ENCODE results near the gene DPT.

The DPT gene

DNA sequence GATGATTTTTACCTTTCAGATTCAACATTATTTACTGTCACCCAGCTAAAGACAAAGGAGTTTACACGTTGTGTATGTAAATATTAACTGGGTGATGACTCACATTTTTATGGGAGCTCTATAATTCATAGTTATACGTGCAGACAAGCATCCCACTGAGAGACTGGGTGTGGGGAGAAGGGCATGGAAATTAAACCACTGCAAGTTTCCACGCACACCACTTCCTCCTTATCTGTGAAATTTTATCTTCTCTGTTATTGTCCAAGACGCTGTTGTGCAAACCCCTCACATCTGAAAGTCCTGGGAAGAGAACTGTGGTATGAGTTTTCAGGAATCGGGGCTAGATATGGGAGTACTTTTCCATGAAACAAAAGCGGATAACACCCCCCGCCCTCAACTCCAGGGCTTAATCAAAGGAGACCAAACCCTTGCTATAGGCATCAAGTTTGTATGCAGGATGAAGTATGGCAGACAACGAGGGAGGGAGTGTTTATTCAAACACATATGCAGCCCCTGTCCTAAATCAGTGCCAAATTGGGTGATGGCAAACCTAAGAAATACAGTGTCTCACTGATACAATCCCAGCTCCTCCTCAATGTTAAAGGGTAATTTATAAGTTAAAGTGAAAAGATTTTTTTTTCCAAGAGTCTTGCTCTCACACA is 23.3 kb upstream of the DPT start:
- TF ChIP-seq GATA2 (IDR thresholded peaks at IDR 0.05; ENCODE audit: low read depth, low read length) (no peak), GATA3 (IDR thresholded peaks at IDR 0.05; ENCODE audit: low read depth, low read length) (no peak)

- TF ChIP-seq GATA3 (IDR thresholded peaks at IDR 0.05; ENCODE audit: low read depth, low read length), result no peak
Observed at GRCh38 chr1:168751195-168751650, 22.2 kb upstream of the DPT start.

DNA sequence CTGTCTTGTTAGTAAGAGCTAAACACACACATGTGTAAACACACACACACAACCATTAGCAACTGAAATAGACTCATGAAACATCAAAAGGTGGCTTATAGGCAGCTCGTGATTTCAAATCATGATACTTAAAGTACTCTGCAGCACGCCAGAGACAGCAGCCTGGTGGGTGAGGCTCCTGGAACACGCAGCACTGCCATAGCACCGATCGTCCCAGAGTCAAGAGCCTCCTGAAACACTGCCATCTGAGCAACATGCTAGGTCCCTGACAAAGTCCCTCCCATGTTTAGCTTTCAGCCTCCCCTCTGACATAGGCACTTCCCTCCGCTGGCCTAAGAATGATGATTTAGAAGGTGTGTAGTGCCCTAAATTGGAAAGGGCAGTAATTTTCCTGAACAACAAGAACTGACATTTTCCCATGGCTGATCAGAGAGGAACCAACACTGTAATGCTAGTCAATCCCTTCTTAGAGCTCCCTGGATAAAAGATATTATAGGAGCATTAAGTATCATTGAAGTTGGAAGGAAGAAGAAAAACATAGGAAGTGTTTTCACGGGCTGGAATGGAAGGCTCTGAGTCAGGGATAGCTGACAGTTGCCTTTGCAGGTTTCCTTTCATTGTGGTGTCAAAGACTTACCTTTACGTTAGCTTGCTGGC is 14.1 kb upstream of the DPT start:
- TF ChIP-seq GATA2 (IDR thresholded peaks at IDR 0.05; ENCODE audit: low read depth, low read length) (no peak), GATA3 (IDR thresholded peaks at IDR 0.05; ENCODE audit: low read depth, low read length) (no peak)

DNA sequence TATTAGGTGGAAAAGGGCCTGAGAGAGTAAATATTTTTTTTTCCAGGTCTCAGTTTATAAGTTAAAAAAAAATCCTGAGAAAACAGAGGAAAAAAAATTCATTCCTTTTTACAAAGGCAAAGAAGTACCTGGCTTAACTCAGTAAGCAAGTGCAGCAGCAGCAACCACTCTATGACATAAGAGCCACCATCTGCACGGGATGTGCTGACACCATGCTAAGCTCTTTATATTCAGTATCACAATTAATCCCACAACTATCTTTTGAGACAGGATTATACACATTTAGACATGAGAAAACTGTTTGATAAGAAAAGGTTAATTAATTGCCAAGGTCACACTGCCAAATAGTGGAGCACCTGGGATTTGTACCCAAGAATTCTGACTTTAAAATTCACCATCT is 13.4 kb upstream of the DPT start:
- TF ChIP-seq GATA3 (IDR thresholded peaks at IDR 0.05; ENCODE audit: low read depth, low read length) (no peak), GATA2 (IDR thresholded peaks at IDR 0.05; ENCODE audit: low read depth, low read length) (no peak)

- no peak for TF ChIP-seq GATA2 (IDR thresholded peaks at IDR 0.05; ENCODE audit: low read depth, low read length)
- TF ChIP-seq GATA3 (IDR thresholded peaks at IDR 0.05; ENCODE audit: low read depth, low read length), result no peak
Observed at GRCh38 chr1:168739908-168740307, 10.9 kb upstream of the DPT start.

DNA sequence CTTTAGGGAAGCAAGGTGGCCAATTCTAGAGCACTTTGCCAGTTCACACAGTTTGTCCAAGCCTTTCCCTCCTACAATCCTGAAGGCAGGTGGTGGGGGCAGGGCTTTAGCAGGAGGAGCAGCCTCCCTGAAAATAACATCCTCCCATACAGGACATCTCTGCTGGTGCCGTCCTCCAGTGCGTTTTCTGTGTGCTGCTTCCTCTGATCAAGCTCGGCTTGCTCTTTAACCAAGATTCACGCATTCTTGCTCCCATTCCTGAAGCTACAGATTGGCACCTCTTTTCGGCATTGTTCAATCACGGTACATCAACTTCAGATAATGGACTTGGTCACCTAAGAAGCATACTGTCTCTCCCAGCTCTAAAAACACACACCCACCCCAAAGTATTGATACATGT is 7.5 kb upstream of the DPT start:
- TF ChIP-seq GATA2 (IDR thresholded peaks at IDR 0.05; ENCODE audit: low read depth, low read length), result no peak
- TF ChIP-seq GATA3 (IDR thresholded peaks at IDR 0.05; ENCODE audit: low read depth, low read length), result no peak

GRCh38 chr1:168735974-168736373 is 7.0 kb upstream of the DPT start:
- TF ChIP-seq GATA3 (IDR thresholded peaks at IDR 0.05; ENCODE audit: low read depth, low read length) (no peak), GATA2 (IDR thresholded peaks at IDR 0.05; ENCODE audit: low read depth, low read length) (no peak)

DNA sequence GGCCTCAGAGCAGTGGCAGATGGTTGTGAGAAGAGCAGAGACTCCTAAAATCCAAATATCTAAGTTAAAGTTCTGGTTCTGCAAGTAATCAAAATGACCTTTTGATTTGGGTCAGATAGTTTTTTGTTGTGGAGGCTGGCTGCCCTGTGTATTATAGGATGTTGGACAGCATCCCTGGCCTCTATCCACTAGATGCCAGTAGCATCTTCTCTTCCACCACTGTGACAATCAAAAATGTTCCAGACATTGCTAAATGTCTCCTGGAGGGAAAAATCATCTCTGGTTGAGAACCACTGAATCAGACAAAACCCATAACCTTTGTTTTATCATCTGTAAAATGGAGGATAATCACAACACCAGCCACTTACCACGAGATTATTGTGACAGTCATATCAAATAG is 5.9 kb upstream of the DPT start:
- TF ChIP-seq GATA3 (IDR thresholded peaks at IDR 0.05; ENCODE audit: low read depth, low read length) (no peak), GATA2 (IDR thresholded peaks at IDR 0.05; ENCODE audit: low read depth, low read length) (no peak)

- TF ChIP-seq GATA2 (IDR thresholded peaks at IDR 0.05; ENCODE audit: low read depth, low read length) (no peak), GATA3 (IDR thresholded peaks at IDR 0.05; ENCODE audit: low read depth, low read length) (no peak)
Observed at GRCh38 chr1:168734271-168734670, 5.3 kb upstream of the DPT start.

DNA sequence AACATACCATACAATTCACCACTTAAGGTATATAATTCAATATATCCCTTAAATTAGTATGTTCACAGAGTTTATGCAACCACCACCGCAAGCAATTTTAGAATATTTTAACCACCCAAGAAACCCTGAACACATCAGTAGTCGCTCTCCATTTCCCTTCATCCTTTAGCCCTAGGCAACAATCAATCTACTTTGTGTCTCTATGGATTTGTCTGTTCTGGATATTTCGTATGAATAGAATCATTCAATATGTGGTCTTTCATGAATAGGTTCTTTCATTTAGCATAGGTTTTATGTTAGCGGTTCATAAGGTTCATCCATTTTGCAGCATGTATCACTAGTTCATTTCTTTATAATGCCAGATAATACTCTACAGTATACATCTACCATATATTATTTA is 4.2 kb upstream of the DPT start:
- TF ChIP-seq GATA3 (IDR thresholded peaks at IDR 0.05; ENCODE audit: low read depth, low read length) (no peak), GATA2 (IDR thresholded peaks at IDR 0.05; ENCODE audit: low read depth, low read length) (no peak)

DNA sequence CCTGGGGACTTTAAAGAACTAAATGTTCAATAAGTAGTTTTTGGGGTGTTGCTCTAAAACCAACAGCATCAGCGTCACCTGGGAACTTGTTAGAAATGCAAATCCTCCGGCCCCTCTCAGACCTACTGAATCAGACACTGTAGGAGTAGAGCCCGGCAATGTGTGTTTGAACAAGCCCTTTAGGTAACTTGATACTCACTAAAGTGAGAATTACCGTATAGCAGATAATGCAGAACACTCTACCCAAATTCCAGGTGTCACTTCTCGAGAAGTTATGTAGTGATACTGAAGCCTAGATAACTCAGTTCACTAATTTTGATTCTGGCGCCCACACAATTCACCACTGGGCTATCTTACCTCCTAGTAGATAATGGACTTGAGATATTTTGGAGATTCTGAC is 3.7 kb upstream of the DPT start:
- no peak for TF ChIP-seq GATA2 (IDR thresholded peaks at IDR 0.05; ENCODE audit: low read depth, low read length)
- TF ChIP-seq GATA3 (IDR thresholded peaks at IDR 0.05; ENCODE audit: low read depth, low read length), result no peak

DNA sequence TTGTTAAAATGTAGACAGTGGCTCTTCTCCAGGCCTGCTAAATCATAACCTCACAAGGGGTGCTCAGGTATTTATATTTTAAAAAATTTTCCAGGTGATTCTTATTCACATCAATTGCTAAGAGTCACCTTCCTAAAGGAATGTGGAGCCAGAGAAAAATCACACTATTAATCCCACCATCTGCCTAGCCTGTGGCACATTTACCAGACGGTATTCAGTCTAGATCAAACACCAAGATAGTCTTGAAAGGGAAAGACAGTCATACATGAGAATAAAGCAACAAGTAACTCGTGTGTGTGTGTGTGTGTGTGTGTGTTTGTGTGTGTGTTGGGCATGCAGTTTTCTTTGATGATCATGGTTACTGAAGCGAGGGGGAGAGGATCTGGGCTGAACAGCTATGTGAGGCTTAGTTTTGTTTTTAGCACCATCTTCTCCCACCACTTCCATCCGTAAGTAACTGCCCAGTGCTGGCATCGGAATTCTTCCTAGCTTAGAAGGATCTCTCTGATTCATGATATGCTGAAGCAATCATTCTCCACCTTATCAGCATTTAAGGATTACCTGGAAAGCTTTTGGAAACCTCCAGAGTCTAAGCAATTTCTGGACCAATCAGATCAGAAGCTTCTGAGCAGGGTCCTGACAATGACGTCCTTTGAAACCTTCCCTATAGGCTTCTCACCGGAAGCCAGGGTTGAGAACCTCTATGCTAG is 2.4 kb upstream of the DPT start:
- peak; percentile 86; the same call in 1 of the 2 replicates for TF ChIP-seq GATA2 (IDR thresholded peaks at IDR 0.05; ENCODE audit: low read depth, low read length)
- TF ChIP-seq GATA3 (IDR thresholded peaks at IDR 0.05; ENCODE audit: low read depth, low read length), result peak; percentile 87

GRCh38 chr1:168729405-168729802 is 398 bp upstream of the DPT start:
- TF ChIP-seq GATA3 (IDR thresholded peaks at IDR 0.05; ENCODE audit: low read depth, low read length) (no peak), GATA2 (IDR thresholded peaks at IDR 0.05; ENCODE audit: low read depth, low read length) (no peak)

DNA sequence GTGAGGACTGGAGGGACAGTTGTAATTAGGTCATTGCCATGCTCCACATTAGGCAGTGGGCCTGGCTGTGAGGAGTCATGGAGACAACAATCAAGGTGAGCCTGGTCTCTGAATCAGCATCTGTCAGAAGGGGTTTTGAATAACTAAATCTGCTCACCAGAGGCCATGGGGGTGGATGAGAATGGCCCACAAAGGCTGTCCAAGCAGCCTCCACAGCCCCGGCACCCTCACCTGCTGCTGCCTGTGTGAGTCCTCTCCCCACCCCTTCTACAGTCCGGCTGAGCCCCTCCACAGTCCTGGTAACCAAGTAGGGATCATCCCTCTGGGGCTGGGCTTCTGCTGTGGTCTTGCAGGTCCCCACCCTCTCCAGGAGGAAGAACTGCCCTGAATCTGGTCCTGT is 2.3 kb downstream of the DPT start:
- no peak for TF ChIP-seq GATA2 (IDR thresholded peaks at IDR 0.05; ENCODE audit: low read depth, low read length)
- no peak for TF ChIP-seq GATA3 (IDR thresholded peaks at IDR 0.05; ENCODE audit: low read depth, low read length)

DNA sequence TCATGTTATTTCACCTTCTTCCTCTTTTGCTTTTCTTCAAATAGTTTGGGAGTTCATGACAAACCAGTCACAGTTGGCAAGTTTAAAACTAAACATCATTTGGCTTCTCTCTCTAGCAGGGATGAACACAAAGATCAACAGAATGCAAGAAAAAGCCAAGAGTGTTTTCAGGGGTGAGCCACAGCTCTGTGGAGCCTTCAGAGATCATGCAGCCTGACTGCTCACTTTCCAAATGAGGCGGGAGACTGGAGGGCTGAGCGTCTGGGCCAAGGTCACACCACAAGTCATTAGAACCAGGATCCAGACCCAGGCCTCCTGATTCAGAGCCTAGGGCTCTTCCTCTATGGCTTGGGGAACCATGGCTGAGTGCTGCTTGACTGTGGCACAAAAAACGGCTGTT is 2.7 kb downstream of the DPT start:
- TF ChIP-seq GATA3 (IDR thresholded peaks at IDR 0.05; ENCODE audit: low read depth, low read length) (no peak), GATA2 (IDR thresholded peaks at IDR 0.05; ENCODE audit: low read depth, low read length) (no peak)

Measured in SH-SY5Y (cell line).